Measurements from ENCODE around the gene TECPR2. TPM values are rescaled to one million over a fixed set of nuclear protein-coding genes. Genes with fewer than 3 reads are reported as not detected.

The TECPR2 gene
- total RNA-seq, 1 donor from 2014 or later: 14.6 TPM

DNA sequence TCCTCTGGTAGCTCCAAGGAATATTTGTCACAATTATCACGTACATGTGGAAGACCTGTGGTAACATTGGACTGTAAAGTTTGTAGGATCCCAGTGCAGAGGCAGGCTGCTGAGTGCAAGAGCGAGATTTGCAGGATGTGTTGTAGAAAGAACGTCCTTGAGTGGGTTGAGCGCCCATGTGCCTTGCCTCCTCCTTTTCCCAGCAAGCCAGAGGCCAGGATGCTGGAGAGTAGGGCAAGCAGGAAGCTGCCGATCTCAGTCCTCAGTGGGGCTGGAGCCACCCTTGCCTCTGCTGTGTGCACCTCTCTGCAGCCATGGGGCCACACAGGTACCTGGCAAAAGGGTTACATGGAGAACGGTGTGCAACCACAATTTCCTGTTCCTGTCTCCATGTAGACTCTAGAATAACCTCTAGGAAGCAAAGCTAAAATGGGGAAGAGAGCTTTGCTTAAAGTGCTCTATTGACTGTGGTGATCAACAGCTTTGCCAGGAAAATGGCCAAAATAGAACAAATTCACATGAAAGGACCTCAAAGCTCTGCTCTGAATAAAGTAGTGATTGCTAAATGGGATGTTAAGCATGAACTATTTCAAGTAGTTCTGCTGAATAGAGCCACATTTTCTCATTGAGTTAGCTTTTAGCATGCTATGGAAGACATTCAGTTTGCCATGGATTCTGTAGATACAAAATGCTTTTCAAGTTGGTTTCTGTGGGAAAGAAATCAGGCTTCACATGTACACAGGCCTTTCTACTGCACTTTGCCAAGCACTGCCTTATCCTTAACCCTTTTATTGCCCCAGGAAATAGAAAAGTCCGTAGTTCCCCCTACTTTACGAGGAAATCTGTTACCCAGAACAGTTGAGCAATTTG is 109.4 kb downstream of the TECPR2 start:
- DNase-seq: no peak

DNA sequence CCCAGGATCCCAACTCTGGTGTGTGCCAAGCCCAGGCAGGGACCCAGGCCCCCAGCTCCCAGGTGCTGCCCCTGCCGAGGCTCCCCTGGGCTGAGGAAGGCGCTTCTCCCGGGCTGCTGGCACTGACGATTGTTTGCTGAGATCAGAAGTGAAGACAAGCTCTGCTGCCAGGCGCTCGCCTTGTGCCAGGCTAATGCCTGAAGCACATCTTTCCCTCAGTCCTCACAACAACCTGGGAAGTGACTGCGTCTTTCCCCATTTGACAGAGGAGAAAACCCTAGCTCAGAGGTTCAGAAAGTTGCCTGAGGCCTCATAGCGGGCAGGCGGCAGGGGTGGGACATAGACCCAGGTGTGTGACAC is 110.0 kb downstream of the TECPR2 start:
- DNase-seq: no peak

DNA sequence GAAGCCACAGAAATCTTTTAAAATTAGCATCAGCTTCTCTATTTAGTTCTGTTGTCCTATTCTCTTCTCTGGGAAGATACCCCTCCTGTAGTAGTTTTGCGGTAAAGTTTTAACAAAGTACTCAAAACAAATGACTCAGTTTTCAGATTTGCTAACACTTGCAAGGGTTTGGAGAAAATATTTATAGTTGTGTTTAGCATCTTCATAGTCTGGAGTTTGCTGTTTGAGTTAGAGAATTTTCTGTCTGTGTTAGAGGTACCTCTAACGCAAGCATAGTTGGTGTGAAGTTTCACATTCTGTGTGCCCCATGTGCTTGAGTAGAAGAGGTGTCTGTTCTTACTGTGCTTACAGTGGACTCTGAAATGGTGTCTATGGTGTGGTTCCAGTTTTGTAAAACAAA is 110.8 kb downstream of the TECPR2 start:
- DNase-seq: no peak

DNA sequence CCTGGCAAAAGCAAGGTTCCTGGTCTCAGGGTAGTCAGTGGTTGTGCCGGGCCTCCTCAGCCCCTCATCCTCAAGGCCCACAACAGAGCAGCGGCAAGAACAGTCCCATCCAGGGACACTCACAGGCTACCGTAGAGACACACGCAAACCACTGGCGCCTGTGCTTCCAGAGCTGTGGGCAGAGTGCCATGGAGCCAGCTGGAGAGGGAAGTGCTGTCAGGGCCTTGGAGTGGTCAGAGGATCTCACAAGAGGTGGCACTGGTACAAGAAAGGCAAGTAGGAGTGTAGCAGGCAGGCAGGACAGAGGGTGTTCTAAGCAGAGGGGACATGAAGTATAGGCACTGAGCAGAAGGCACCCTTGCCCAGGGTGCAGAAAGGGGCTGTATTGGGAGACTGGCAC is 112.2 kb downstream of the TECPR2 start:
- no peak for DNase-seq

DNA sequence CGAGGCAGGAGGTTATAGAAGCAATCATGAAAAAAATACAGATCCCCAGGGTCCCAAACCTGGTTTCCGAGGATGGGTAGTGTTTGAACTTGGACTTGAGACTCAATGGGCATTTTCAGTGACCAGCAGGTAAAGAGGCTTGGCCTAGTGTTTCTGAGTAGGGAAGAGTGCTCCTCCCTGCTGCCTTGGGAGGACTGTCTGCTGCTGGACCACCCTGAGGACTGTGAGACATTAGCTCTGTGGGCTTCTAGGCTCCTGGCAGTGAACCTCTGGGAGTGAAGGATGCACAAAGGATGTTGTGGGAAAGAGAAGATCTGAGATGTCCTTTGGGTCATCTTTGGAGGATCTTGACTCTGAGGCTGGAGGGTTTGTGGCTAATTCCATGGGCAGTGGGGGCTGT is 116.4 kb downstream of the TECPR2 start:
- no peak for DNase-seq

DNA sequence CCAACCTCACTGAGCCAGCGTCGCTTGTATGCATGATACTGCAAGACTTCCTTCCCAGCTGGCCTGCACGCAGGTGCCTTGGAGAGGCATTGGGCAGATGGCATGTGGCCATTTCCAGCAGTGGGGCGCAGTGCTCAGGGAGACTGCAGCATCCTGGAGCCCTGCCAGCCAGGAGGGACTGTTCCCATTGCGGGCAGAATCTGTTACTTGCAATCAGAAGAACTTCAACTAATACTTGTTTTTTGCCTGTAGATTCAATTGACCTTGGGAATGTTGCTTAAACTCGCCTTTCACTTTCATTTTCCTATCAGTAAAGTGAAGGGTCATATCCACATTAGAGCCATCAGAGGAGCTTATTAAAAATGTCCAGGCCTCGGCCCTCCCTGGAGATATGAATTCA is 117.0 kb downstream of the TECPR2 start:
- peak; percentile 55 for DNase-seq

DNA sequence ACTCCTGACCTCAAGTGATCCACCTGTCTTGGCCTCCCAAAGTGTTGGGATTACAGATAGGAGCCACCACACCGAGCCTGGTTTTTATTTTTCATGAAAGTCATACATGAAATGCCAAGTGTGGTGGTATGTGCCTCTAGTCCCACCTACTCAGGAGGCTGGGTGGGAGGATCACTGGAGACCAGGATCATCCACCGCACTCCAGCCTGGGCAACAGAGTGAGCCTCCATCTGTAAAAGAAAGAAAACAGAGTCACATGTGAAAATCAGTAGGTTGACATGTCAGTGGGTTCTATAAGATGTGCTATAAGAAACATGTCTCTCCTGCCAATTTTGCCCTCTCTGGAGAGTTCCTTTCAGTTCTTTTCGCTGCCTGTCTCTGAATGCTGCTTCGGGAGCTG is 118.6 kb downstream of the TECPR2 start:
- no peak for DNase-seq

DNA sequence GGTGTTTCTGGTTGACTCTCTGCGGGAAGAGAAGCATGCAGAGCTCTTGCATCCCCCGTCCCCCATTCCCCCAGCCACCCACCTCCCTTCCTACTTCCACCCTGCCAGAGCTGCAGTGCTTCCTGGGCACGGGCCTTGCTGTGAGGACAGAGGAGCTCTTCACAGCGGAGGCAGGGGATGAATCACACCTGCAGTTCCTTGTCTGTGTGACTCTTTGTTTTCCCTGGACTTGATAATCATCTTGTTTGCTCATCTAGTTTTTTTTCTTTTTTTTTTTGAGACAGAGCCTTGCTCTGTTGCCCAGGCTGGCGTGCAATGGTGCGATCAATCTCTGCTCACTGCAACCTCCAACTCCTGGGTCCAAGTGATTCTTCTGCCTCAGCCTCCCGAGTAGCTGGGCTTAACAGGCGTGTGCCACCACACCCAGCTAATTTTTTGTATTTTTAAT is 119.1 kb downstream of the TECPR2 start:
- DNase-seq: peak; percentile 37

DNA sequence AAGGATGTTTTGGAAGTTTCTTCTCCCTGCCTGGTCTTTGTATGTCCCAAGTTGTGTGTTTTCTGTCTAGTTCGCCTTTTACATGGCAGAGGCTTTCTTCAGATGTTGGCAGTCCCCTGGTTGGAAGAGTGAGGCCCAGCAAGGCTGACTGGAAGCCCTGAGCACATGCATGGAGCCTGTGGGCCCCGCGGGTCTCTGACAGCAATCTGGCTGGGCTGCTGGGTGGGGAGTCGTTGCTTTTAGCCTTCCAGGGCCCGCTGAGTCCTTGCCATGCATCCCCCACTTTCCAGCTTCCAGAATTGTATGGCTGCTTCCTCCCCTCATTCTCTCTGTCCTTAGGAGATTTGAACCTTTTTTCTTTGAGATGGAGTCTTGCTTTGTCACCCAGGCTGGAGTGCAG is 121.6 kb downstream of the TECPR2 start:
- DNase-seq: no peak

DNA sequence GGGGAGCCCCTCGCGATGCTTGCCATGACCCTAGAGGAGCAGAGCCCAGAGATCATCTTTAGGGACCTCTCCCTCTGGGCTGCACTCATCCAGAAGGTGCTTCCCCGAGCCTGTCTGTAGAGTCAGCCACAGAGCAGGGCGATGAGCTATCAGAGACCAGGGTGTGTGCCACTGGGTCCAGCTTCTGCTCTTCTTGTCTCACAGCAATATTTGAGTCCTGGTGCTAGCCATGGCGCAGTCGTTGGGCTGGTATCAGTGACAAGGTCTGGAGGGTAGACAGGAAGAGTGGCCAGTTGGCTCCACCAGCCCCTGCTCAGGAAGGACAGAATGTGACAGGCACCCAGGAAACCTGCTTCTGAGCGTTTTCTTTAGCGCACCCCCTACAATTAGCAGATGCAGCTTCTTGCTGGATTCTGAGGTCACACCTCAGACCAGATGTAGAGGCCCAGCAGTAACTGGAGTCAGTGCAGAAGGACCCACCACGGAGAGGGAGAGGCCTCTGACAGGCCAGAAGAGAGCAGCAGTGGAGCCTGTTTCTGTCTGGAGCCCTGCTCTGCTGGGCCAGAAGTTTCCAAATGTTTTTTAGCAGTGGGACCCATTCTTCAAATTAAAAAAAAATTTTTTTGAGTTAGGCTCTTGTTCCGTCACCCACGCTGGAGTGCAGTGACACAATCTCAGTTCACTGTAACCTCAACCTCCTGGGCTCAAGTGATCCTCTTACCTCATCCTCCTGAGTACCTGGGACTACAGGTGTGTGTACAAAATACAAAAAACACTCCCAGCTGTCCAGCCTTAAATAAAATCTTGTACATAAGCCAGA is 123.2 kb downstream of the TECPR2 start:
- no peak for DNase-seq

DNA sequence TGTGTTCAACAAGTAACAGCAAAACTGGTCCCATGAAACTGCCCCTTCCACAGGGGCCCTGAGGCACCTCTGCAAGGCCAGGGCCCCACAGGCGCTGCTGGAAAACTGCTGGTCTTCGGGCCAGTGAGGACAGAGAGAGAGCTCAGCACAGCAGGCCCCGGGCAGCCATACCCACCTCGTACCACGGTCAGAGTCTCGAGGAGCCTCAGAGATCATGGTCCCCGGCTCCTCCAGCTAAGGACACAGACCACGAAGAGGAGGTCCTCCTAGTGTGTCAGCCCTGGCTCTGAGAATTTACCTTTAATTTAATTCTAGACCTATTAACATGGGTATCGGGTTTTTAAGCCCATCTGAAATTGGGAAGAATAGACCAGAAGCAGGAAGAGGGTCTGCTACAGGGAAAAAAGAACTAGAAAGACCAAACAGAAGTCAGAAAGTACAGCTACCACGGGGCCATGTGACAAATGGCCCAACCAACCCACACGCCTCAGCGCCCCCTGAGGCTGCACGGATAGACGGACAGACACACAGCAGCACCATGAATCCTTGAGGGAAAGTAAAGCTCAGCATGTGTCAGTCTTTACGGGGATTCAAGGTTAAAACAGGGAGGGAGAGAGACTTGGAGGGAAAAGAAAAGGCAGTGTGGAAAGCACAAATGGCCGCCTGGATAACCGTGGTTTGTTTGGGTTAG is 123.9 kb downstream of the TECPR2 start:
- no peak for DNase-seq

DNA sequence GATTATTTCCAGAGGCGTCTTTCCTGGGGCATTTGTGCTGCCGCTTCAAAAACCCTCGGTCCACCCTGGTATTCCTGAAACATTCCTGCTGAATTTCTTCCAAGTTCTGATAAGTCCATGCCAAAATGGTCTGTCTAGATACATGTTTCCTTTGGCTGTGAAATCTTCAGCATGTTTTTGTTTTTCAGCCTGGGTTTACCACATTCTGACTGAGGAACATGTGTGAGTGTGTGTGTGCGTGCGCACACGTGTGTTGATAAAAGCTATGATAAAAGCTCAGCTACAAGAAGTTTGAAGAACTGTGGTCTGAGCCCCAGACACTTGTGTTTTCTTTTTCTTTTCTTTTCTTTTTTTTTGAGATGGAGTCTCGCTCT is 124.5 kb downstream of the TECPR2 start:
- no peak for DNase-seq

DNA sequence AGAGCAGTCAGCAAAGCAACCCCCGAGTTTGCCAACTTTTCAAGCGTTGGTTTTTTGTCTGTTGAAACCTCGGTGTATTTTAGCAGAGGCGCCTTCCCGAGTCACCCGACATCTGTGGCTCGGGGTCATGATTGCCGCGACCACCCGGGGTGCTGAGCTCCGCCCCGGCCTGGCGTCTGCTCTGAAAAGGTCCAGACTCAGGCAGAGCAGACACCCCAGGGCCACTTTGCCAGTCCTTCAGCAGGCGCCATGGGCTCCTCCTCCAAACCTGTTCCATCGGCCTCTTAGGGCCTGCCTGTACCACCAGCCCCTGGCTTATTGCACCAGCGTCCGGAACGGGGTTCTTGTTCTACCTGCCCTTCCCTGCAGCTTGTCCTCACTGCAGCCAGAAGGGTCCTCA is 127.7 kb downstream of the TECPR2 start:
- DNase-seq: no peak

DNA sequence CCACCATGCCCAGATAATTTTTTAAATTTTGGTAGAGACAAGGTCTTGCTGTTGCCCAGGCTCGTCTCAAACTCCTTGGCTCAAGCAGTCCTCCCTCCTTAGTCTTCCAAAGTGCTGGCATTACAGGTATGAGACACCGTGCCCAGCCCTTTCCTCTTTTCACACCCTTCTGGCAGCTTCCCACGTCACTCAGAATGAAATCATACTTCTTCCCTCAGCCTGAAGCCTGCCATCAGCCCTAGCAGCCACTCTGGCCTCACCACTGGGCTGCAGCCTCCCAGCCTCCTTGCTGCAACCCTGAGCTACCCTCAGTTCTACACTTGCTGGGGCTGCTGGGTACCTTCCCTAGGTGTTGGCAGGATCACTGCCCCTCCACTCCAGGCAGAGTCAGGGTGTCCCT is 128.6 kb downstream of the TECPR2 start:
- DNase-seq: no peak

DNA sequence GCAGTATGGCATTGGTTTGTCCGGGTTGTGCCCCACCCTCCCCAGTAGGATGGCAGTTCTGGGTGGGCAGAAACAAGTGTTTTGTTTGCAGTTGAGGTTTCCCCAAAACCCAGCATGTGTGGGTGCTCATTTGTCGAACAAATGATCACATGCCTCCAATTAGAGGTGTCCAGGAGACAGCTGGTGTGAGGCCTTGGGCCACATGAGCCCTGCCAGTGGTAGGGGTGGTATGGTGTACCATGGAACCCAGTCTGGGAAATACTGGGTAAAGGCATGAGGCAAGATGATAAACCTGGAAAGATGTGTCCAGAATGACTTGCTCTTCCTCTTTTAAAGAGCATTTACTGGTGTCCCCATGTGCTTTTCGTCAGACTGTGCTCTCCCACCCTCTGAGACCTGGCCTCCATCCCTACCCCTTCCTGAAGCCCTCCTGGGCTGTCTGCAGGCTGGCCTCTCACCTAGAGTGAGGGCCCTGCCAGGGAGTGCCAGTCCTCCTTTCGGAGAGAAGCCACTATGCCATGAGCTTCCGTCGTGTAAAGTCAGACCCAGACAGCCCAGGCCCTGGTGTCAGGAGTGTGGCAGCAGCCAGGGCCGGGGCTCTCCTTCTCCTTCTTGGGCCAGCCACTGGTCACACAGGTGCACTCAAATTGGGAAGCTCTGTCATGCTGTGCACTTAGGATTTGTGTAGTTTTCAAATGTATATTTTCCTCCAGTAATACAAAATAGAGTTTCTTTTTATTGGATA is 129.2 kb downstream of the TECPR2 start:
- no peak for DNase-seq

DNA sequence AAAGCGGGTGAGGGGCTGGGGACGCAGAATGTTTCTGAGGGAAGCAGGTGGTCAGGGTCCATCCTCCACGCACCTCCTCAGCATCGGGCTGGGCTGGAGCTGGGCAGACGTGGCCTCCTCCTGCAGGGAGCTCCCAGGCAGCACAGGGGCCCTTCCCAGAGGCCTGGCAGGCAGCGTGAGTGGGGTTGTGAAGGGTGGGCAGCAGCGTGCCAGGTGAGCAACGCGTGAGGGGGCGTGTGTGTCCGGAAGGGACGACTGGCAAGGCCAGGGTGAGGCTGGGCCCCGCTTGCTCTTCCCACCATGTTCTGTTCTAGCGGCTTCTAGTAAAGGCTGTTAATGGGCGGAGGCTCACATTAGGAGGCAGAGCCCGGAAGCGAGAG is 129.8 kb downstream of the TECPR2 start:
- no peak for DNase-seq

DNA sequence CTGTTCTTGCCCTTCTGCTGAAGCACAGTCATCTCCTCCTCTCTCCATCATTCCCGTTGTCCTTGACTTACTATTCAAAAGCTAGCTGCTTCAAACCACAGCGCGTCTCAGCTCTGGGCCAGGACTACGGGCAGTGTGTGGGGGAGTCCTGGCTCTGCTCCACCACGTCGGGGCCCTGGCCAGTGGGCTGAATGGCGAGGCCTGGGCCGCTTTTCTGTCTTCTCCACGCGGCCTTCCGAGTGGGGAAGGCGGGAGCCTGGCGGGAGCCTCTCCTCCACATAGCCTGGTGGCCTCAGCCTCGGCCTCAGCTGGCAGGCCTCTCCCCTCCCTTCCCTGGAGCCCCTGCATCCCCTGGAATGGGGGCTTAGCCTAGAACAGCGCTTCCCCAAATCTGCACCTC is 130.4 kb downstream of the TECPR2 start:
- no peak for DNase-seq

DNA sequence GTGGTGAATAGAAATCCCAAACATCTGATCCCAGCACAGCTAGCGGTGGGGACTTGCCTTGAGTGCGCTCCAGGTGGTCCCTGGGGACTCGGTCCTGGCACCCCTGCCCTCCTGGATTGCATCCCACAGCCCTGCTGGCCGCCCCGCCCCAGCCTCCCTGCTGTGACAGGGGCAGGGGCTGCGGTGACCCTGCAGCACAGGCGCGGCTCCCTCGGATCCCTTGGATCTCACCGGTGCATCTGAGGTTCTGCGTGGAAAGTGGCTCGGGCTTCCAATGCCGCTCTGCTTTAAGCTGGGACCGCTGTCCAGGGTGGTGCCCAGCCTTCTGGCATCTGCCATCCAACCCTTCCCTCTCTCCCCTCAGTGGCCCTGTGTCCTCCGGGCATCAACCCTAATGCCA is 130.8 kb downstream of the TECPR2 start:
- no peak for DNase-seq

DNA sequence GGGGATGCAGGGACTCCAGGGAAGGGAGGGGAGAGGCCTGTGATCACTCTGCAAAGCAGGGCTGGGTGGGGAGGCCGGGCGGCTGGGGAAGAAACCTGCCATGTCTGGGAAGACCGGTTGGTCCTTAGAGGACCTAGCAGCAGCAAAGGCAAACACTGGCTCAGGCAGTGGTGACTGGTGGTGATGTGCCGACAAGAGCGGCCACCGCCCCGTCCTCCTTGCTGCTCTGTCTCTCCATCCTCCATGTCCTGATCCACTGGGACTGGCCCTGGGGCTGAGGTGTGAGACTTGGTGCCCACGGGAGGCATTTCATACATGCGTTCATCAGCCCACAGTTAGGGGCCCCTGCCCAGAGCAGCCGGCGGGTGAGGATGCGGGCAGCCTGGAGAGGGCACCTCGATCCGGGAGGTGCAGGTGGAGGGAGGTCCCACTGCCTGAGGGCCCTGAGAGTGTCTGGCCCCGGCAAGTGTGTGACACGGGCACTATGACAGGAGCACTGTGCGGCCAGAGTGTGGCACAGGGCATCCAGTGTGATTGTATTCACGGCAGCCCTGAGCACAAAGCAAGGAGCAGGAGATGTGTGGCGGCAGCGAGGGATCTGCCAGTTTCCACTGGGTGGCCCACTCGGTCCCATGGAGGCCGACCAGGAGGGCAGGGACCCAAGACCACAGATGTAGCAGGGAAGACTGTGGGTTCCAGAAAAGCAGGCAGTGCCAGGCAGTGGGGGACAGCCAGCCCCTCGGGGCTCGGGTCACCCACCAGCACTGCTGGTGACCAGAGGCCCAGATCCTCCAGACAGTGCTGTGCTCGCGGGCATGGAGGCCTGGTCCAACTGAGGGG is 133.0 kb downstream of the TECPR2 start:
- no peak for DNase-seq

DNA sequence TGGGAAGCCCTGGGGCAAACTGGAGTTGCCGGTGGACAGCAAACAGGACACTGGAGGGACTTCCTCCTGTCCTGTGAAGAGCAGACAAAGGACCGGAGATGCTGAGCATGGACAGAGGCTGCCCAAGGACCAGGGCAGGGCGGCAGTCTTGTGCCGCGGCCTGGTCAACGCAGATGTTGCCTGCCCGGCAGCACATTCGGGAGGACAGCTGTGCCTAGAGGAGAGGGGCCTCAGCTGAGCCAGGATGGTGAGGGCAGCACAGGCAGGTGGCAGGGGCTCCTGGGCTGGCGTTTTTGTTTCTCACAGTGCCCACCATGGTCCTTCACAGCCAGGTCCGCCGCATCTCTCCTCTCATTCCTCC is 133.6 kb downstream of the TECPR2 start:
- no peak for DNase-seq

DNA sequence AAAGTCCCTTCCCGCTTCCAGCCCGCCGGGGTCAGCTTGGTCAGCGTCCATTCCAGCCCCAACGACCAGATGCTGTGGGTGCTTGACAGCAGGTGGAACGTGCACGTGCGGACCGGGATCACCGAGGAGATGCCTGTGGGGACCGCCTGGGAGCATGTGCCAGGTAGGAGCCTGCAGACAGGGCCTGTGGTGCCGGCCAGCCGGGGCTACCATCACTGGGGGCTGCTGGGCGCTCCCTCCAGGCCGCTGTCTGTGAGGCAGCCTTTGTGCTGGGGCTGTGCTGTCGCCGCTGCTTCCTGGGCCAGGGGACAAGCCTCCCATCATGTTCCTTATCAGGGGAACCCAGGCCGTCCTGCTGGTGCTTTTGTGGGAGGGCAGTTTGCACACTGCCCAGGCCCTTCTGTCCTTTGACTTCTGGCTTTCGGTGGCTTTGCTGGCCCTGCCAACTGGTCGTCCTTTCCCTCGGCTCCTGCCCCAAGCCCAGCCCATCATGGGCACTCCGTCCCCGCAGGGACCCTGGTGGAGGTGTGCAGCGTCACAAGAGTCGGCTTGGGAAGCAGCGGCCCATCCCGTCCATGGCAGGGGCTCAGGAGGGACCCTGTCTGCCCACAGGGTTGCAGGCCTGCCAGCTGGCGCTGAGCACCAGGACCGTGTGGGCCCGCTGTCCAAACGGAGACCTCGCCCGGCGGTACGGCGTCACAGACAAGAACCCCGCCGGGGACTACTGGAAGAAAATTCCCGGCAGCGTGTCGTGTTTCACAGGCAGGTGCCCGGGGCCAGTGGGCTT is 134.4 kb downstream of the TECPR2 start:
- DNase-seq: no peak

Measured in dermis blood vessel endothelial cell (primary cell).